Measurements from ENCODE around the gene ROBO2. TPM values are rescaled to one million over a fixed set of nuclear protein-coding genes. Genes with fewer than 3 reads are reported as not detected.

Gene ROBO2
- total RNA-seq, 1 experiment from 2014 or later, result not detected

- Histone ChIP-seq H3K4me2 (ENCODE audit: low read length) (no peak overlapping the region), H3K36me3 (ENCODE audit: control insufficient read depth in 1 of 2, insufficient read depth in 2 of 2, low read length in 2 of 2) (no peaks in the 10 kb centered on the region; a peak in 1 of 4 replicates), H3K4me1 (ENCODE audit: control insufficient read depth in 1 of 2, insufficient read depth in 2 of 2, low read length in 2 of 2) (no peaks in the 10 kb centered on the region), H4K20me1 (ENCODE audit: insufficient read depth) (no peaks in the 10 kb centered on the region), H2AFZ (ENCODE audit: low read depth, low read length, poor library complexity, severe bottlenecking) (no peak overlapping the region), H3K9me2 (ENCODE audit: insufficient read depth) (no peaks in the 10 kb centered on the region), H3K27ac (ENCODE audit: low read depth, low read length) (no peak overlapping the region), H3K4me3 (replicated peaks in 1 of 2; ENCODE audit: low read depth in 1 of 2, low read length in 2 of 2) (no peak overlapping the region), H3K9me3 (ENCODE audit: control insufficient read depth in 1 of 2, insufficient read depth in 1 of 2, low read depth in 1 of 2, low read length in 2 of 2) (peaks cover 11% of the 10 kb centered on the region in 2 experiments; a peak in 2 of 4 replicates), H3K27me3 (ENCODE audit: insufficient read depth, low read length) (no peaks in the 10 kb centered on the region), H3K79me2 (ENCODE audit: insufficient read depth, low read length) (no peaks in the 10 kb centered on the region), H3K9ac (ENCODE audit: low read length) (no peak overlapping the region)
- BruUV-seq (replicated peaks), result no TSS peak
- ATAC-seq (no peak), DNase-seq (ENCODE audit: low read depth, low spot score) (no peak)
- ChIA-PET CTCF (no interaction called here), RAD21 (ENCODE audit: low non-redundant PET in 1 of 2, low total read pairs in 2 of 2, uncharacterized antibody in 2 of 2, unreplicated experiment in 2 of 2) (no interaction called here), POLR2A (no interaction called here)
- intact Hi-C loops (cut with micrococcal nuclease), result no loop called here
- TF ChIP-seq CTCF (IDR thresholded peaks at IDR 0.05 in 2 of 3, conservative IDR thresholded peaks at IDR 0.05 in 1 of 3; ENCODE audit: borderline replicate concordance in 1 of 3, insufficient read depth in 1 of 3, low read depth in 2 of 3, low read length in 2 of 3), result no peak
- no peak for TF ChIP-seq EZH2phosphoT487 (IDR thresholded peaks at IDR 0.05; ENCODE audit: borderline replicate concordance)
- no peak for TF ChIP-seq CBX3 (IDR thresholded peaks at IDR 0.05; ENCODE audit: low read depth)
- no peak for TF ChIP-seq CEBPB (IDR thresholded peaks at IDR 0.05; ENCODE audit: low read depth)
- TF ChIP-seq EGR1 (IDR thresholded peaks at IDR 0.05; ENCODE audit: low read depth), result no peak
- no peak for TF ChIP-seq REST (IDR thresholded peaks at IDR 0.05; ENCODE audit: low read depth)
- TF ChIP-seq YY1 (IDR thresholded peaks at IDR 0.05; ENCODE audit: extremely low read depth, insufficient replicate concordance, low read depth, low read length), result no peak
- no peak for TF ChIP-seq SP1 (IDR thresholded peaks at IDR 0.05; ENCODE audit: low read depth)
- TF ChIP-seq ATF3 (IDR thresholded peaks at IDR 0.05), result no peak
- no peak for TF ChIP-seq TCF7L2 (IDR thresholded peaks at IDR 0.05; ENCODE audit: borderline replicate concordance, extremely low read depth, insufficient read depth, insufficient read length)
- no peak for TF ChIP-seq MAX (IDR thresholded peaks at IDR 0.05)
- no peak for TF ChIP-seq ELF1 (IDR thresholded peaks at IDR 0.05; ENCODE audit: borderline replicate concordance, low read depth)
- no peak for TF ChIP-seq SIN3A (IDR thresholded peaks at IDR 0.05; ENCODE audit: low read depth)
- TF ChIP-seq POLR2AphosphoS5 (IDR thresholded peaks at IDR 0.05; ENCODE audit: low read depth, low read length), result no peak
- TF ChIP-seq ZBTB33 (IDR thresholded peaks at IDR 0.05; ENCODE audit: extremely low read depth, insufficient replicate concordance, low read length), result no peak
- TF ChIP-seq POLR2A (IDR thresholded peaks at IDR 0.05; ENCODE audit: borderline replicate concordance, extremely low read depth, insufficient read depth, insufficient read length), result no peak
- no peak for TF ChIP-seq RAD21 (IDR thresholded peaks at IDR 0.05; ENCODE audit: low read depth)
- TF ChIP-seq ZNF274 (IDR thresholded peaks at IDR 0.05; ENCODE audit: low read depth, low read length), result no peak
- no peak for TF ChIP-seq SRF (IDR thresholded peaks at IDR 0.05; ENCODE audit: low read depth)
- TF ChIP-seq ZFX (IDR thresholded peaks at IDR 0.05), result no peak
Measured at GRCh38 chr3:77605865-77606264, 566.0 kb downstream of the ROBO2 start.

All from HCT116 (cell line).